Measurements from ENCODE around the gene SPATS2L. TPM values are rescaled to one million over a fixed set of nuclear protein-coding genes. Genes with fewer than 3 reads are reported as not detected.

Gene SPATS2L
- total and polyA plus RNA-seq, 2 of the 13 experiments (the other 11 are each of a cell fraction or from before 2014, with no cell fraction given) = 154 to 212 TPM

DNA sequence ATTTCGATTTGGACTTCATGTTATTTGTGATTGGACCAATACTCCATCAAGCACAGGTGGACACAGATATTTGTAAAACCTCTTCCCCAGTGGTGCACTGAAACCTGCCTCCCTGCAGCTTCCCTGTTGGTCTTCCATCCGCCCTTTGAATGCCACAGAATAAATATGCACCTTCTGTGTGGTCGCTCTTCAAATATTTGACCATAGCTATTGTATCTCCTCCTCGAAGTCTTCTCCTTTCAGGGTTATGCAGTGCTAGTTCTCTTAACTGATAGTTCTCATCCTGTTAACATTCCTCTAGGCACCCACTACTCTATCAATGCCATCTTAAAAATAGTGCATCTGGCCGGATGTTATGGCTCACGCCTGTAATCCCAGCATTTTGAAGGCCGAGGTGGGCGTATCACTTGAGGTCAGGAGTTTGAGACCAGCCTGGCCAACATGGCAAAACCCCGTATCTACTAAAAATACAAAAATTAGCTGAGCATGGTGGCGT is 12.5 kb downstream of the SPATS2L start (continued):
- TF ChIP-seq ZNF496 (CRISPR knock-in tag; IDR thresholded peaks at IDR 0.05; ENCODE audit: insufficient replicate concordance) = no peak
- TF ChIP-seq HDAC2 (CRISPR knock-in tag; IDR thresholded peaks at IDR 0.05) = peak; percentile 98
- TF ChIP-seq TEAD3 (CRISPR knock-in tag; optimal IDR thresholded peaks at IDR 0.05; ENCODE audit: borderline replicate concordance) = peak; percentile 97
- TF ChIP-seq GABPA (IDR thresholded peaks at IDR 0.05; ENCODE audit: low read depth, low read length) = no peak
- TF ChIP-seq GABPA (CRISPR knock-in tag; IDR thresholded peaks at IDR 0.05; ENCODE audit: low read depth) = peak; percentile 54
- TF ChIP-seq NONO (IDR thresholded peaks at IDR 0.05) = no peak
- TF ChIP-seq NONO (CRISPR knock-in tag; conservative IDR thresholded peaks at IDR 0.05) = peak; percentile 90
- TF ChIP-seq ZNF17 (CRISPR knock-in tag; IDR thresholded peaks at IDR 0.05) = no peak
- TF ChIP-seq ADNP (CRISPR knock-in tag; IDR thresholded peaks at IDR 0.05) = no peak
- TF ChIP-seq, protein P1, sequence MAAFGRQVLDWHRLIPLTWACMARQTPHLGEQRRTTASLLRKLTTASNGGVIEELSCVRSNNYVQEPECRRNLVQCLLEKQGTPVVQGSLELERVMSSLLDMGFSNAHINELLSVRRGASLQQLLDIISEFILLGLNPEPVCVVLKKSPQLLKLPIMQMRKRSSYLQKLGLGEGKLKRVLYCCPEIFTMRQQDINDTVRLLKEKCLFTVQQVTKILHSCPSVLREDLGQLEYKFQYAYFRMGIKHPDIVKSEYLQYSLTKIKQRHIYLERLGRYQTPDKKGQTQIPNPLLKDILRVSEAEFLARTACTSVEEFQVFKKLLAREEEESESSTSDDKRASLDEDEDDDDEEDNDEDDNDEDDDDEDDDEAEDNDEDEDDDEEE (CRISPR knock-in tag; IDR thresholded peaks at IDR 0.05) = no peak
- TF ChIP-seq, protein P2, sequence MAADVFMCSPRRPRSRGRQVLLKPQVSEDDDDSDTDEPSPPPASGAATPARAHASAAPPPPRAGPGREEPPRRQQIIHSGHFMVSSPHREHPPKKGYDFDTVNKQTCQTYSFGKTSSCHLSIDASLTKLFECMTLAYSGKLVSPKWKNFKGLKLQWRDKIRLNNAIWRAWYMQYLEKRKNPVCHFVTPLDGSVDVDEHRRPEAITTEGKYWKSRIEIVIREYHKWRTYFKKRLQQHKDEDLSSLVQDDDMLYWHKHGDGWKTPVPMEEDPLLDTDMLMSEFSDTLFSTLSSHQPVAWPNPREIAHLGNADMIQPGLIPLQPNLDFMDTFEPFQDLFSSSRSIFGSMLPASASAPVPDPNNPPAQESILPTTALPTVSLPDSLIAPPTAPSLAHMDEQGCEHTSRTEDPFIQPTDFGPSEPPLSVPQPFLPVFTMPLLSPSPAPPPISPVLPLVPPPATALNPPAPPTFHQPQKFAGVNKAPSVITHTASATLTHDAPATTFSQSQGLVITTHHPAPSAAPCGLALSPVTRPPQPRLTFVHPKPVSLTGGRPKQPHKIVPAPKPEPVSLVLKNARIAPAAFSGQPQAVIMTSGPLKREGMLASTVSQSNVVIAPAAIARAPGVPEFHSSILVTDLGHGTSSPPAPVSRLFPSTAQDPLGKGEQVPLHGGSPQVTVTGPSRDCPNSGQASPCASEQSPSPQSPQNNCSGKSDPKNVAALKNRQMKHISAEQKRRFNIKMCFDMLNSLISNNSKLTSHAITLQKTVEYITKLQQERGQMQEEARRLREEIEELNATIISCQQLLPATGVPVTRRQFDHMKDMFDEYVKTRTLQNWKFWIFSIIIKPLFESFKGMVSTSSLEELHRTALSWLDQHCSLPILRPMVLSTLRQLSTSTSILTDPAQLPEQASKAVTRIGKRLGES (CRISPR knock-in tag; IDR thresholded peaks at IDR 0.05; ENCODE audit: borderline replicate concordance) = no peak
- TF ChIP-seq HNRNPH1 (optimal IDR thresholded peaks at IDR 0.05; ENCODE audit: low read depth, low read length) = no peak
- TF ChIP-seq SYNCRIP (IDR thresholded peaks at IDR 0.05; ENCODE audit: insufficient read depth, low read depth, low read length) = no peak
- no peak for TF ChIP-seq ZSCAN12 (CRISPR knock-in tag; IDR thresholded peaks at IDR 0.05)
- TF ChIP-seq, protein P3, sequence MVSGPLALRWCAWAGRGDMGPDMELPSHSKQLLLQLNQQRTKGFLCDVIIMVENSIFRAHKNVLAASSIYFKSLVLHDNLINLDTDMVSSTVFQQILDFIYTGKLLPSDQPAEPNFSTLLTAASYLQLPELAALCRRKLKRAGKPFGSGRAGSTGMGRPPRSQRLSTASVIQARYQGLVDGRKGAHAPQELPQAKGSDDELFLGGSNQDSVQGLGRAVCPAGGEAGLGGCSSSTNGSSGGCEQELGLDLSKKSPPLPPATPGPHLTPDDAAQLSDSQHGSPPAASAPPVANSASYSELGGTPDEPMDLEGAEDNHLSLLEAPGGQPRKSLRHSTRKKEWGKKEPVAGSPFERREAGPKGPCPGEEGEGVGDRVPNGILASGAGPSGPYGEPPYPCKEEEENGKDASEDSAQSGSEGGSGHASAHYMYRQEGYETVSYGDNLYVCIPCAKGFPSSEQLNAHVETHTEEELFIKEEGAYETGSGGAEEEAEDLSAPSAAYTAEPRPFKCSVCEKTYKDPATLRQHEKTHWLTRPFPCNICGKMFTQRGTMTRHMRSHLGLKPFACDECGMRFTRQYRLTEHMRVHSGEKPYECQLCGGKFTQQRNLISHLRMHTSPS (CRISPR knock-in tag; IDR thresholded peaks at IDR 0.05; ENCODE audit: low read depth) = no peak; the same call in 1 of the 2 replicates
- no peak for TF ChIP-seq ZNF615 (CRISPR knock-in tag; IDR thresholded peaks at IDR 0.05; ENCODE audit: borderline replicate concordance)
- TF ChIP-seq TAF15 (IDR thresholded peaks at IDR 0.05; ENCODE audit: low read depth, low read length, poor library complexity, severe bottlenecking) = no peak
- TF ChIP-seq, protein P4, sequence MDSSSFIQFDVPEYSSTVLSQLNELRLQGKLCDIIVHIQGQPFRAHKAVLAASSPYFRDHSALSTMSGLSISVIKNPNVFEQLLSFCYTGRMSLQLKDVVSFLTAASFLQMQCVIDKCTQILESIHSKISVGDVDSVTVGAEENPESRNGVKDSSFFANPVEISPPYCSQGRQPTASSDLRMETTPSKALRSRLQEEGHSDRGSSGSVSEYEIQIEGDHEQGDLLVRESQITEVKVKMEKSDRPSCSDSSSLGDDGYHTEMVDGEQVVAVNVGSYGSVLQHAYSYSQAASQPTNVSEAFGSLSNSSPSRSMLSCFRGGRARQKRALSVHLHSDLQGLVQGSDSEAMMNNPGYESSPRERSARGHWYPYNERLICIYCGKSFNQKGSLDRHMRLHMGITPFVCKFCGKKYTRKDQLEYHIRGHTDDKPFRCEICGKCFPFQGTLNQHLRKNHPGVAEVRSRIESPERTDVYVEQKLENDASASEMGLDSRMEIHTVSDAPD (CRISPR knock-in tag; IDR thresholded peaks at IDR 0.05) = peak; percentile 95
- TF ChIP-seq MBD4 (IDR thresholded peaks at IDR 0.05; ENCODE audit: borderline replicate concordance, low read length) = peak; percentile 97; the same call in 1 of the 2 replicates
- peak; percentile 91 for TF ChIP-seq AKAP8 (CRISPR knock-in tag; IDR thresholded peaks at IDR 0.05)
- TF ChIP-seq ZBTB38 (CRISPR knock-in tag; IDR thresholded peaks at IDR 0.05) = peak; percentile 66; the same call in 1 of the 2 replicates
- TF ChIP-seq EEA1 (CRISPR knock-in tag; IDR thresholded peaks at IDR 0.05; ENCODE audit: borderline replicate concordance) = no peak
- 0 out of 2 replicates have a peak, but pooled peaks have one; percentile 1 for TF ChIP-seq BHLHE40 (IDR thresholded peaks at IDR 0.05; ENCODE audit: low read length)
- TF ChIP-seq, protein P5, sequence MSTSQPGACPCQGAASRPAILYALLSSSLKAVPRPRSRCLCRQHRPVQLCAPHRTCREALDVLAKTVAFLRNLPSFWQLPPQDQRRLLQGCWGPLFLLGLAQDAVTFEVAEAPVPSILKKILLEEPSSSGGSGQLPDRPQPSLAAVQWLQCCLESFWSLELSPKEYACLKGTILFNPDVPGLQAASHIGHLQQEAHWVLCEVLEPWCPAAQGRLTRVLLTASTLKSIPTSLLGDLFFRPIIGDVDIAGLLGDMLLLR (CRISPR knock-in tag; IDR thresholded peaks at IDR 0.05) = 0 out of 2 replicates have a peak, but pooled peaks have one; percentile 53
